ENCODE data around the gene RAB8B. TPM values are rescaled to one million over a fixed set of nuclear protein-coding genes. Genes with fewer than 3 reads are reported as not detected.

Gene RAB8B
- total RNA-seq, 1 experiment from 2014 or later: 33.8 TPM

- H4K8ac ChIP-seq (replicated peaks; ENCODE audit: insufficient read length, low read depth, low read length): no peak overlapping the region
- H3K18ac ChIP-seq (ENCODE audit: insufficient read length, low read depth, low read length): no peak overlapping the region
- Mint-ChIP-seq H3K36me3 (ENCODE audit: insufficient read depth in 1 of 3, low read depth in 3 of 3) (peaks cover 0 to 2% (median 0%) of the 10 kb centered on the region in 3 experiments; a peak in 3 of 7 replicates), H3K27me3 (ENCODE audit: low read depth) (no peaks in the 10 kb centered on the region), H3K4me3 (peak overlapping the region in 1 of 2 experiments; percentile 0; a peak in 1 of 5 replicates), H3K27ac (peak overlapping the region in 2 of 3 experiments; percentile 43 to 84; a peak in 3 of 7 replicates), H3K9me3 (no peaks in the 10 kb centered on the region), H3K4me1 (peaks cover 18 to 22% of the 10 kb centered on the region in 2 experiments)
- H2BK12ac ChIP-seq (ENCODE audit: insufficient read length, low read depth, low read length): no peak overlapping the region
- no peaks in the 10 kb centered on the region for H4K20me1 ChIP-seq (ENCODE audit: control insufficient read depth, insufficient read depth, insufficient read length)
- no CpG with 5 or more reads among the region's 3 CpGs for WGBS (ENCODE audit: extremely low coverage, insufficient read length, low lambda C conversion rate)
- H3T11ph ChIP-seq (ENCODE audit: low read length): no peak overlapping the region
- no peak overlapping the region for H4K5ac ChIP-seq (ENCODE audit: insufficient read length, low read depth, low read length)
- no peak overlapping the region for H2BK15ac ChIP-seq (ENCODE audit: low read depth, low read length)
- H2BK5ac ChIP-seq (ENCODE audit: insufficient read length, low read length): no peak overlapping the region
- H3K56ac ChIP-seq (ENCODE audit: insufficient read length, low read depth, low read length): no peak overlapping the region
- TF ChIP-seq CTCF (conservative IDR thresholded peaks at IDR 0.05): no peak
- no peaks in the 10 kb centered on the region for H3K27me3 ChIP-seq (ENCODE audit: insufficient read depth, low read length)
- DNase-seq: no peak
- no peaks in the 10 kb centered on the region for H3K9me3 ChIP-seq (ENCODE audit: control insufficient read depth, low read depth, low read length)
- peaks cover 4% of the 10 kb centered on the region; the same call in 1 of the 2 replicates for H3K4me1 ChIP-seq (ENCODE audit: insufficient read depth, low read length)
- H3K9ac ChIP-seq (ENCODE audit: extremely low read depth, insufficient read length, low read length): no peak overlapping the region
- no peaks in the 10 kb centered on the region for H3K23me2 ChIP-seq (ENCODE audit: insufficient read length, low read depth, low read length, poor library complexity, severe bottlenecking)
- no peak overlapping the region for H3K4ac ChIP-seq (ENCODE audit: low read depth, low read length)
- no peak overlapping the region for H2AK5ac ChIP-seq (ENCODE audit: insufficient read length, low read length)
- H2BK120ac ChIP-seq (ENCODE audit: low read depth, low read length, poor library complexity, severe bottlenecking): no peak overlapping the region
- H3K14ac ChIP-seq (ENCODE audit: insufficient read depth, low read length): no peak overlapping the region
- H3K79me2 ChIP-seq (ENCODE audit: insufficient read depth, low read length): peaks cover 4% of the 10 kb centered on the region; the same call in 1 of the 2 replicates
- no peak overlapping the region for H2BK20ac ChIP-seq (ENCODE audit: low read depth, low read length, poor library complexity, severe bottlenecking)
- H3K79me1 ChIP-seq (ENCODE audit: insufficient read depth, low read depth, low read length, poor library complexity, severe bottlenecking): no peaks in the 10 kb centered on the region
- H3K27ac ChIP-seq (ENCODE audit: insufficient read length, low read depth, low read length): no peak overlapping the region
- no peak overlapping the region for H3K23ac ChIP-seq (ENCODE audit: insufficient read length, low read depth, low read length)
- no peak overlapping the region for H3K4me2 ChIP-seq (ENCODE audit: insufficient read depth, insufficient read length, low read length)
- H2AFZ ChIP-seq (ENCODE audit: low read length): no peak overlapping the region
- no peak overlapping the region for H4K91ac ChIP-seq (ENCODE audit: insufficient read length, low read depth, low read length)
Measured at GRCh38 chr15:63211092-63211490, 21.7 kb downstream of the RAB8B start.

Measured in H9 (cell line).